ENCODE results near the gene EPHA3. TPM values are rescaled to one million over a fixed set of nuclear protein-coding genes. Genes with fewer than 3 reads are reported as not detected.

The EPHA3 gene
- total RNA-seq, 1 experiment from 2014 or later = not detected

GRCh38 chr3:89467898-89468363, 360.5 kb downstream of the EPHA3 start:
- DNase-seq (ENCODE audit: low read depth) = no peak
- in situ Hi-C loops (cut with HindIII; ENCODE audit: low pct_unique_long_range_greater_than_20kb, low sequenced_read_pairs) = no loop called here

- DNase-seq (ENCODE audit: low read depth) = no peak
- in situ Hi-C loops (cut with HindIII; ENCODE audit: low pct_unique_long_range_greater_than_20kb, low sequenced_read_pairs) = no loop called here
These were observed 364.7 kb downstream of the EPHA3 start for GRCh38 chr3:89472101-89472500.

GRCh38 chr3:89474333-89475130, 367.1 kb downstream of the EPHA3 start:
- no peak for DNase-seq (ENCODE audit: low read depth)
- in situ Hi-C loops (cut with HindIII; ENCODE audit: low pct_unique_long_range_greater_than_20kb, low sequenced_read_pairs) = no loop called here

GRCh38 chr3:89488800-89489580, 381.6 kb downstream of the EPHA3 start:
- in situ Hi-C loops (cut with HindIII; ENCODE audit: low pct_unique_long_range_greater_than_20kb, low sequenced_read_pairs) = no loop called here
- no peak for DNase-seq (ENCODE audit: low read depth)

GRCh38 chr3:89490129-89490528, 382.7 kb downstream of the EPHA3 start:
- in situ Hi-C loops (cut with HindIII; ENCODE audit: low pct_unique_long_range_greater_than_20kb, low sequenced_read_pairs) = no loop called here
- DNase-seq (ENCODE audit: low read depth) = no peak

GRCh38 chr3:89494734-89495133, 387.3 kb downstream of the EPHA3 start:
- in situ Hi-C loops (cut with HindIII; ENCODE audit: low pct_unique_long_range_greater_than_20kb, low sequenced_read_pairs) = no loop called here
- DNase-seq (ENCODE audit: low read depth) = no peak

- DNase-seq (ENCODE audit: low read depth) = no peak
- in situ Hi-C loops (cut with HindIII; ENCODE audit: low pct_unique_long_range_greater_than_20kb, low sequenced_read_pairs) = no loop called here
These were observed 396.5 kb downstream of the EPHA3 start for GRCh38 chr3:89503891-89504391.

- in situ Hi-C loops (cut with HindIII; ENCODE audit: low pct_unique_long_range_greater_than_20kb, low sequenced_read_pairs) = no loop called here
- DNase-seq (ENCODE audit: low read depth) = no peak
These were observed 397.0 kb downstream of the EPHA3 start for GRCh38 chr3:89504432-89504831.

GRCh38 chr3:89506462-89507103, 399.2 kb downstream of the EPHA3 start:
- in situ Hi-C loops (cut with HindIII; ENCODE audit: low pct_unique_long_range_greater_than_20kb, low sequenced_read_pairs) = no loop called here

GRCh38 chr3:89521328-89521727, 413.9 kb downstream of the EPHA3 start:
- DNase-seq (ENCODE audit: low read depth) = no peak
- in situ Hi-C loops (cut with HindIII; ENCODE audit: low pct_unique_long_range_greater_than_20kb, low sequenced_read_pairs) = no loop called here

More at GRCh38 chr3:89506462-89507103, 399.2 kb downstream of the EPHA3 start:
- no peak for DNase-seq (ENCODE audit: low read depth)

- in situ Hi-C loops (cut with HindIII; ENCODE audit: low pct_unique_long_range_greater_than_20kb, low sequenced_read_pairs) = no loop called here
- DNase-seq (ENCODE audit: low read depth) = no peak
These were observed 414.7 kb downstream of the EPHA3 start for GRCh38 chr3:89522155-89522554.

GRCh38 chr3:89525609-89526008, 418.2 kb downstream of the EPHA3 start:
- DNase-seq (ENCODE audit: low read depth) = no peak
- in situ Hi-C loops (cut with HindIII; ENCODE audit: low pct_unique_long_range_greater_than_20kb, low sequenced_read_pairs) = no loop called here

GRCh38 chr3:89527736-89528305, 420.4 kb downstream of the EPHA3 start:
- DNase-seq (ENCODE audit: low read depth) = no peak
- in situ Hi-C loops (cut with HindIII; ENCODE audit: low pct_unique_long_range_greater_than_20kb, low sequenced_read_pairs) = no loop called here
